Ovary (tissue), 3 donors: ENCODE results near the gene KRTAP5-5.

ENCODE experiments used
- EP300 ChIP-seq: sonication (generic); formaldehyde crosslinking; IDR thresholded peaks from one replicate; pipeline ENCODE4 v1.6.1; 2017; ENCODE audit warnings: antibody characterized with exemption
- POLR2A ChIP-seq: fragments of 450-650 bp; IDR thresholded peaks from one replicate; pipeline ENCODE4 v1.6.1; 2017; ENCODE audit warnings: antibody characterized with exemption, mild to moderate bottlenecking, moderate library complexity
- TF ChIP-seq, protein P1 (sequence below), 3 donors: fragments of 450-650 bp in 2 of 3; fragments of 200-600 bp in 1 of 3; IDR thresholded peaks; one replicate each; pipeline versions ENCODE4 v1.5.1 to v1.8.0; 2016 to 2022; ENCODE audit warnings: antibody characterized with exemption in 3 of 3, mild to moderate bottlenecking in 1 of 3
- donor health status: DM: no; HTN: no; CAD: no.

DNA sequence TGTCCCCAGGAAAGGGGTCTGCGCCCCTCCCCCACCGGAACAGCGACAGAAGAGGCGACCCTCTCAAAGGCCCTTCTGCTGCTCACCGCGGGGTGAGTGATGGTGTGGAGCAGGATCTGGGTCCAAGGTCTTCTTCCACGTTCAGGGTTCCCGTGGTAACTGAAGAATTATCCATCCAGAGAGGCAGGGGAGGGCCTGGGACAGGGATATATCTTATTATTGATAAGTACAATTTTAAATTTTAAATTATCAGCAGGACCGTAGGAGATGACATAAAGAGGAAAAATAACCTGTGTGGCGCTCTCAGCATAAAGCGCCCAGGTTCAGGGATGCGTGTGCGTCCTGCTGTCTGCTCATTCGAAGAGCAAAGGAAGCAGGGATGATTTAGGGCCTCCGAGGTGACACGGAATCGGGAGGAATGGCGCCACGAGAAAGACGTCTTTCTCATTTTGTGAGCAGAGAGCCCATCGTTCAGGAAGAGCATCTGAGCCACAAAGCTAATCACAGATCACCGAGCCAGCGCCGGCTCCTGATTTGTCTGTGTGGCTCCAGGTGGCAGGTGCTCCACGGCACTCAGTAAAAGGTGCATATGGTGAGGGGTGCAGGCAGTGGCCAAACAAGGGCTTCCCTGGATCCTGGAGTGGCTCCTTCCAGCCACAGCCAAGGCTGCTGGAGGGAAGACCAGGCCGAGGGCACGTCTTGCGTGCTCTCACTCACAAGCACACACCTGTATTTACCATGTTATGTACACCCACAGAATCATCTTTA lies 19.3 kb downstream of the KRTAP5-5 start:
- TF ChIP-seq, protein P1, sequence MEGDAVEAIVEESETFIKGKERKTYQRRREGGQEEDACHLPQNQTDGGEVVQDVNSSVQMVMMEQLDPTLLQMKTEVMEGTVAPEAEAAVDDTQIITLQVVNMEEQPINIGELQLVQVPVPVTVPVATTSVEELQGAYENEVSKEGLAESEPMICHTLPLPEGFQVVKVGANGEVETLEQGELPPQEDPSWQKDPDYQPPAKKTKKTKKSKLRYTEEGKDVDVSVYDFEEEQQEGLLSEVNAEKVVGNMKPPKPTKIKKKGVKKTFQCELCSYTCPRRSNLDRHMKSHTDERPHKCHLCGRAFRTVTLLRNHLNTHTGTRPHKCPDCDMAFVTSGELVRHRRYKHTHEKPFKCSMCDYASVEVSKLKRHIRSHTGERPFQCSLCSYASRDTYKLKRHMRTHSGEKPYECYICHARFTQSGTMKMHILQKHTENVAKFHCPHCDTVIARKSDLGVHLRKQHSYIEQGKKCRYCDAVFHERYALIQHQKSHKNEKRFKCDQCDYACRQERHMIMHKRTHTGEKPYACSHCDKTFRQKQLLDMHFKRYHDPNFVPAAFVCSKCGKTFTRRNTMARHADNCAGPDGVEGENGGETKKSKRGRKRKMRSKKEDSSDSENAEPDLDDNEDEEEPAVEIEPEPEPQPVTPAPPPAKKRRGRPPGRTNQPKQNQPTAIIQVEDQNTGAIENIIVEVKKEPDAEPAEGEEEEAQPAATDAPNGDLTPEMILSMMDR (IDR thresholded peaks at IDR 0.05), result no peak
- no peak for TF ChIP-seq POLR2A
- TF ChIP-seq EP300, result no peak
